Stimulated activated CD8-positive, alpha-beta memory T cell treated with anti-CD3 and anti-CD28 coated beads, Interleukin-2, amount 100 ng/mL, for 48 hours (primary cell): ENCODE data around the gene RAVER1.
"Not testable (repeated sequence)": the region's sequence is repeated elsewhere in the genome, so short reads cannot be mapped to it uniquely, and the experiment has no call there.

Source experiments
- DNase-seq, 2 donors: peaks; one replicate each; pipeline ENCODE4 v3.0.0-alpha.2; 2020; ENCODE audit warnings: low read depth in 2 of 2

RAVER1 gene, protein sequence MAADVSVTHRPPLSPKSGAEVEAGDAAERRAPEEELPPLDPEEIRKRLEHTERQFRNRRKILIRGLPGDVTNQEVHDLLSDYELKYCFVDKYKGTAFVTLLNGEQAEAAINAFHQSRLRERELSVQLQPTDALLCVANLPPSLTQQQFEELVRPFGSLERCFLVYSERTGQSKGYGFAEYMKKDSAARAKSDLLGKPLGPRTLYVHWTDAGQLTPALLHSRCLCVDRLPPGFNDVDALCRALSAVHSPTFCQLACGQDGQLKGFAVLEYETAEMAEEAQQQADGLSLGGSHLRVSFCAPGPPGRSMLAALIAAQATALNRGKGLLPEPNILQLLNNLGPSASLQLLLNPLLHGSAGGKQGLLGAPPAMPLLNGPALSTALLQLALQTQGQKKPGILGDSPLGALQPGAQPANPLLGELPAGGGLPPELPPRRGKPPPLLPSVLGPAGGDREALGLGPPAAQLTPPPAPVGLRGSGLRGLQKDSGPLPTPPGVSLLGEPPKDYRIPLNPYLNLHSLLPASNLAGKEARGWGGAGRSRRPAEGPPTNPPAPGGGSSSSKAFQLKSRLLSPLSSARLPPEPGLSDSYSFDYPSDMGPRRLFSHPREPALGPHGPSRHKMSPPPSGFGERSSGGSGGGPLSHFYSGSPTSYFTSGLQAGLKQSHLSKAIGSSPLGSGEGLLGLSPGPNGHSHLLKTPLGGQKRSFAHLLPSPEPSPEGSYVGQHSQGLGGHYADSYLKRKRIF

DNA sequence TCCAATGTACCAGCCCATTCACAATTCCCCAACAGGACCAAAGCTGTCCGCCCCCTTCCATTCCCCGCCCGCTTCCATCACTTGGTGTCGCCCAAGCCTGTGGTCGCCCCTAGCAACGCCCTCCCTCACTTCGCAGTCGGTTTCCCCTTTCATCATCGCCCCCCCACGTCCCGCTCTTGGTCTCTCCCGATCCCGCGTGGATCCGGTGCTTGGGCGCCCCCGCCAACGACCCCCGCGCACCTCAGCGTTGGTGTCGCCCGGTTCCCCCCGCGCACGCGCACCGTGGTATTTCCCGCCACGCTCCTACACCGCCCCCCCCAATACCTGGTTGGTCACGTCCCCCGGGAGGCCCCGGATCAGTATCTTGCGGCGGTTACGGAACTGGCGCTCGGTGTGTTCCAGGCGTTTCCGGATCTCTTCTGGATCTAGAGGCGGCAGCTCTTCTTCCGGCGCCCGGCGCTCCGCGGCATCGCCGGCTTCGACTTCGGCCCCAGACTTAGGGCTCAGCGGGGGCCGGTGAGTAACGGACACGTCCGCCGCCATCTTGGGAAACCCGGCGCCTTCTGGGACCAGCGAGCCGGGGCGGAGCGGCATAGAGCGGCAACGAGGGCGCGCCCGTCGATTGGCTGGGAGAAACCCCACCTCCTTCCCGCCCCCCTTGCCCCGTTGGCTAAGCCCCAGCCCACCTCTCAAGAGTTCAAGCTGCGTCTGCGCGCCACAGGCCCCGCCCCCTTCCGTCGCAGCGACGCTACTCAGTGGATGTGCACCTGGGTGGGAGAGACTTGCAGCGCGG lies at the start of gene RAVER1:
Gene RAVER1, minus strand, starts transcription at position 565 of the 793 bp plus-strand sequence. Its CDS starts 22 bp downstream, at position 543.
- peak; percentile 98 for DNase-seq

DNA sequence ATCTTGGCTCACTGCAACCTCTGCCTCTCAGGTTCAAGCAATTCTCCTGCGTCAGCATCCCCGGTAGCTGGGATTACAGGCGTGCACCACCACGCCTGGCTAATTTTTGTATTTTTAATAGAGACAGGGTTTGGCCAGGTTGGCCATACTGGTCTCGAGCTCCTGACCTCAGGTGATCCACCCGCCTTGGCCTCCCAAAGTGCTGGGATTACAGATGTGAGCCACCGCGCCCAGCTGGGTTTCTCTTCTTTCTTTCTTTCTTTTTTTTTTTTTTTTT lies 49.8 kb upstream of the RAVER1 start:
- DNase-seq = not testable (repeated sequence)

DNA sequence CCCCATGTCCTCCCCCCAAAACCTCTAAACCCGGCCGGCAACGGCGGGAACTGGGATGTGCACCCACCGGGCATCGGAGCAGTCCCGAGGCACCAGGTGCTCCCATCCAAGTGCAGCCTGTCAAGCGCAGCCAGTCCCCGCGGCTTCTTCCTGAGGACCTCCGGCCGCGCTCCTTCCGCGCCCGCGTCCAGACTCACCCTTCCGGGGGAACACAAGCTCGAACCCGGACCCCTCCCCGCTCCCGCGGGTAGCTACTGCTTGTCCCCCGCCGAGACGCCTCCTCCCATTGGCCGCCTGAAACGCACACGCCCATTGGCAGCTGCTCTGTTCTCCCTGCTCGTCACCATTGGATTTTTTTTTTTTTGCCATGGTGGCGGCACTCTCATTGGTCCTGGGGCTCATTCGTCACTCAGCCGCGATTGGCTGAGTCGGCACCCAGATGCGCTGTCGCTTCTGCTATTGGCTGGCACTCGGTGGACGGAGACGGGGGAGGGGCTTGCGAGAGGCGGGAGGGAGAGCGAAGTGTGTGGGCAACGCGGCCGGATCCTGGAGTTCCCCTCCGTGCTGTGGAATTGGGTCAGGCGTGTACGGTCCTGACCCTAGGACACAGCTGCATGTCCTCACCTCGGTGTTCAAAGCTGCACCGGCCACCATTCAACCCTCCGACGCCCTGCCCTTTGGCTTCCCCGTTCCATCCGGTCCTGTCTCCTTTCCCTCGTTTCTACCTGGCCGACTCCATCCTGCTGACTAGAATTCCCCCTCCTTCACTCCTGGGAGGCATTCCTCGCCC lies 47.2 kb upstream of the RAVER1 start, which contains the start of gene TYK2:
Gene TYK2, minus strand, starts transcription at position 260 of the 790 bp plus-strand sequence. CDS start 2,166 bp downstream, outside the sequence.
- peak; percentile 92 to 94 for DNase-seq

DNA sequence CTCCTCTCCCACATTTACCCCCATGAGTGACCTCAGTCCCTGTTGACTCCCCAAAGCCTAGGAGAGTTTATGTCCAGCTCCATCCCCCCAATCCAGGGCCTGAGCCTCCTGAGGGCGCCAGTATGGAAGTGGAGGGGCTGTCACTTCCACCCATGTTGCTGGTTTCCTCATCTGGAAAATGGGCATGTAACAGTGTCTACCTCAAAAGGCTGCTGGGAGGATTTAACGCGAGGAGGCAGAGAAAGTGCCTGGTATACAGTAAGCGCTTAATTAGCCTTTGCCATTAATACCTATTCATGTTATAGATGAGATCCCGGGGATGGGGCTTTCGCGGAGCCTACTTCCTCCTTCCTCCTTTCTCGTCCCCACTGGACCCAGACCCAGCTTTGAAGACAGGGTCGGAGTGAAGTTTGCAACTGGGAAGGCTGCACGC lies 46.6 kb upstream of the RAVER1 start:
- no peak for DNase-seq

DNA sequence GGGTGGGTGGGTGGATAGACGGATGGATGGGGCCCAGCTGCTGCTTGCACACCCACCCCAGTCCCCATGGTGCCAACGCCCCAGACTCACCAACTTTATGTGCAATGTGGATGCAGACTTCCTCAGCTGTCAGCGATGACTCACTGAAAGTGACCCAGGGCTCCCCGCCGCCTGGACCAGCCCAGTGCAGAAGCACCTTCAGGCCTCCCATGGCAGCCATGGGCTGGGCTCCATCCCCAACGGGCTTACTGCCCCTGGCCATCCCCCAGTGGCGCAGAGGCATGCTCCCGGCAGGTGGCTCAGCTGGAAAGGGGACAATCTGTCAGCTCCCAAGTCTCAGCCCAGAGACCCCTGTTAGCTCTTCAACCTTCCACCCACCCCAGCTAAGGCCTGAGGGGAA lies 44.8 kb upstream of the RAVER1 start:
- no peak for DNase-seq

DNA sequence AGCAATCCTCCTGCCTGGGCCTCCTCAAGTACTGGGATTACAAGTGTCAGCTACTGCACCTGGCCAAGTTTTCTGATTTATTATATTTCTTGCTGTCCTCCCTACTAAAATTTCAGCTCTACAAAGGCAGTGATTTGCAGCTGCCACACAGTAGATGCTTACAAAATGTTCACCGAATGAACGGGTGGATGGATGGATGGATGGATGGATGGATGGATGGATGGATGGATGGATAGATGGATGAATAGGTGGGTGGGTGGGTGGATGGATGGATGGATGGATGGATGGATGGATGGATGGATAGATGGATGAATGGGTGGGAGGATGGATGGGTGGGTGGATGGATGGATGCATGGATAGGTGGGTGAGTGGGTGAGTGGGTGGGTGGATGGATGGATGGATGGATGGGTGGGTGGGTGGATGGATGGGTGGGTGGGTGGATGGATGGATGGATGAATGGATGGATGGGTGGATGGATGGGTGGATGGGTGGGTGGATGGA lies 43.9 kb upstream of the RAVER1 start:
- DNase-seq = not testable (repeated sequence)

DNA sequence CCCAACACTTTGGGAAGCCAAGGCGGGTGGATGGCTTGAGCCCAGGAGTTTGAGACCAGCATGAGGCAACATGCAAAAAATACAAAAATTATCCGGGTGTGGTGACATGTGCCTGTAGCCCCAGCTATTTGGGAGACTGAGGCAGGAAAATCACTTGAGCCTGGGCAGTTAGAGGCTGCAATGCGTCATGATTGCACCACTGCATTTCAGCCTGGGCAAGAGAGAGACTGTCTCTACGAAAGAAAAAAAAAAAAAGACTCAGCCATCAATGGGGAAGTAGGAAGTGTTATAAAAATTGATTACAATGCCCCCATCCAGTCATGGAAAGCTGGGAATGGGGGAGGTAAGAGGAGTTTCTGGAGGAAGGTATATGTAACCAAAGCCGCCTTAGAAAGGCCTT lies 41.6 kb upstream of the RAVER1 start:
- no peak for DNase-seq

GRCh38 chr19:10372690-10373089 lies 39.4 kb upstream of the RAVER1 start:
- no peak for DNase-seq

- DNase-seq = no peak
These were observed 34.9 kb upstream of the RAVER1 start for GRCh38 chr19:10368101-10368803.

- DNase-seq = not testable (repeated sequence)
These were observed 33.7 kb upstream of the RAVER1 start for GRCh38 chr19:10366950-10367512.

GRCh38 chr19:10365518-10365917 lies 32.2 kb upstream of the RAVER1 start:
- DNase-seq = no peak

DNA sequence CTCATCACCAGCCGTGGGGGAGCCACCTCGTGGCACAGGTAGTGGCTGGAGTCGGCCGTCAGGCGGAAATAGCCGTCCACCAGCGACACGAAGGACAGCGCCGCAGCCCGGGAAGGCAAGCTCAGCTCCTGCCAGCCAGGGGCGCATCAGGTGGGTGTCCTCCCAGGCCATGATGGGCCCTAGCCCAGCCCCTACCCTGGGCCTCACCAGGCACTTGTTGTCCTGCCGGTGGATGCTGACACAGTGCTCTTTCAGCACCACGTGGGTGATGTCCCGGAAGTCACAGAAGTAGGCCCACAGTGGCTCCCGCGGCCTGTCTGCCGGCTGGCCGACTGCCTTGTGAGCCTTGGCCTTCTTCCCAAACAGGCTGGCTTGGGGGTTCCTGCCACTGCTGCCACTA lies 31.3 kb upstream of the RAVER1 start:
- no peak for DNase-seq

- no peak for DNase-seq
These were observed 30.5 kb upstream of the RAVER1 start for GRCh38 chr19:10363789-10364281.

DNA sequence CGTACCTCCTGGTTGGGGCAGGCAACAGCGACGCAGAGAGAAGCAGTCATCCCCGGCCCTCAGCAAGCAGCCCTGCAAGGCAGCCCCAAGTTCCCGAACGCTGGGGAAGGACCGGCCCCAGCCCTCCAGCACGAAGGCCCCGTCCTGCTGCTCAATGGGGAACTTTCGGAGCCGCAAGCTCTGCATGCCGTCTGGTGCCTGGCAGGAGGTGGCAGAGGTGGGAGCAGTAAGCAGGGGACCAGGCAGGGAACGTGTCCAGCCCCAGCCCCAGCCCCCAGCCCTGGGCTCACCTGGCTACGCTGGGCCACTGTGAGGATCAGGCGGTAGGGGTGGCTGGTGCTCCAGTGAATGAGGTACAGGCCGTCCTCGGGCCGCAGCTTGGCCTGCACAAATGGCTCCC lies 28.9 kb upstream of the RAVER1 start:
- no peak for DNase-seq

DNA sequence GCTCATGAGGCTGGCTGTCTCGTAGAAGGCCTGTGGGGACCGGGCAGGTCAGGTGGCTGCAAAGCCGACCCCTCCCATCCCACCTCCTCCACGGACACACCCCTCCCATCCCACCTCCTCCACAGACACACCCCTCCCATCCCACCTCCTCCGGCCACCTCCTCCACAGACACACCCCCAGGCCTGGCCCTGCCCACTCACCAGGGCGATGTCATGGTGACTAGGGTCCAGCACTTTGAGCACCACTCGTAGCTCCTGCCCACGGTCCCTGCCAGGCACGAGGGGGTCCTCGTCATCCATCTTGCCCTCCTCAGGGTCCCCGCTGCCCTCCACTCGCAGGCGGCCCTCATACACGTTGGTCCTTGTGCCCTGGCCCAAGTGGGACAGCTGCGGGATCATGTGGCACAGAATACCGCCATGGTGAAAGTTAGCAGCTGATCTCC lies 28.3 kb upstream of the RAVER1 start:
- DNase-seq = no peak

DNA sequence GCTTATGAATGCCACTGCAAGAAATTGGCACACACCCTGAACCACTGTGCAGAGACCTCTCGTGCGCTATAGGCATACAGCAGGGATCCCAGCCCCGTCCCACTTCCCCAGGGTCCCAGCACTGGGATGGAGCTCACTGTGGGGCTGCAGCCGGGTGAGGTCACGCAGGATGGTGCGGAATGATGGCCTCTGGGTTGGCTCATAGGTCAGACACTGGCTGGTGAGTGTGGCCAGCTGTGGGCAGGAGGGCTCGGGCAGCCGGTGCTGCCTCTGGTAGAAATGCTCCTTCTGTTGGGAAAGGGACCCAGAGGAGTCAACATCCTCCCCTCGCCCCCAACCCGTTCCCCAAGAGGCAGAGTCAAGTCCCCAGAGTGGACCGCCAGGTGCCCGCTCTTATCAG lies 23.1 kb upstream of the RAVER1 start:
- DNase-seq = no peak

- DNase-seq = peak; percentile 47 to 60
These were observed 20.6 kb upstream of the RAVER1 start for GRCh38 chr19:10353793-10354391.

DNA sequence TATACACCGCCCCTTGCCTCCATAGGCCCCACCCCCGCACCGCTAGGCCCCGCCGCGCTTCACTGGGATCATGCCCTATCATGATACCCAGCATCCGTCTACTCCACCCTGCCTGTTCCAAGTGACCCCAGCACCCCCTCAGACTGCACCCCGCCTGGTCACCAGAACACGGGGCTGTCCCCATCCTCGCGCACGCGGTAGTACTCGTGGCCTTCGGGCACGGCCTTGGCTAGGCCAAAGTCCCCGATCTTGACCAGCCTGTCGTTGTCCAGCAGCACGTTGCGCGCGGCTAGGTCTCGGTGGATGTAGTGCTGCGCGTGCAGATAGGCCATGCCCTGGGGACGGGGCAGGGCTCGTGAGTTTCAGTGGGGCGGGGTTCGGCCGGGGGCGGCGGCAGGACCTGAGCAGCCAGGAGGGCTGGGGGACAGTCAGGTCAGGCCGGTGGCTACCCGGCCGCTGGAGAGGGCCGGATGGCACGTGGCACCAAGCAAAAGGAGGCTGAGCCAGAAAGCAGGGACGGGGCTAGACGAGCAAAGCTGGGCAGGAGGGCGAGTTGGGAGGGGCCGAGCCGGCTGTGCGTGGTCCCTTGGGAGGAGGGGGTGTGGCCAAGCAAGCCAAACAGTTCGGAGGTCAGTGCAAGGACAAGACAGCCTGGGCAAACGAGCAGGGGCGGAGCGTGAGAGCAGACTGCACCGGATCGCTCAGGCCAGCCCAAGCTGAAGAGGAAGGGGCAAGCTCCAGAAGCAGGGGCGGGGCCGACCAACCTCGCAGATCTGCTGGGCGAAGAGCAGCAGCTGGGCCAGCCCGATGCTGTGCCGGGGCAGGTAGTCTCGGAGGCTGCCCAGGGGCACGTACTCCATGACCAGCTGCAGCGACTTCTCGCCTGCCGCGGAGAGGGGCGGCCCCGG lies 19.7 kb upstream of the RAVER1 start:
- no peak for DNase-seq

GRCh38 chr19:10346509-10346908 lies 13.2 kb upstream of the RAVER1 start:
- no peak for DNase-seq
